Progenitor cell of endocrine pancreas (in vitro differentiated cells): ENCODE results near the gene VPS50. TPM values are rescaled to one million over a fixed set of nuclear protein-coding genes. Genes with fewer than 3 reads are reported as not detected.
"Not testable (repeated sequence)": the region's sequence is repeated elsewhere in the genome, so short reads cannot be mapped to it uniquely, and the experiment has no call there.

Experiments
- DNase-seq: peaks from one replicate; pipeline ENCODE4 v3.0.0; 2021; ENCODE audit warnings: low spot score; ENCODE audit not compliant: unreplicated experiment
- H3K27ac Mint-ChIP-seq: 2 replicates; pipeline ENCODE4 v1.8.0; 2021; ENCODE audit warnings: mild to moderate bottlenecking, moderate library complexity, mixed read lengths
- H3K27me3 Mint-ChIP-seq: 2 replicates; pipeline ENCODE4 v1.8.0; 2021; ENCODE audit warnings: mixed read lengths
- H3K36me3 Mint-ChIP-seq: 2 replicates; pipeline ENCODE4 v1.8.0; 2022; ENCODE audit warnings: mixed read lengths; ENCODE audit not compliant: insufficient read depth
- H3K4me1 Mint-ChIP-seq: 2 replicates; pipeline ENCODE4 v1.8.0; 2021; ENCODE audit warnings: low read depth, mixed read lengths
- H3K4me3 Mint-ChIP-seq: 2 replicates; pipeline ENCODE4 v1.8.0; 2021; ENCODE audit warnings: low read depth, mild to moderate bottlenecking, moderate library complexity, mixed read lengths
- H3K9me3 Mint-ChIP-seq: 2 replicates; pipeline ENCODE4 v1.8.0; 2021; ENCODE audit warnings: low read depth, mixed read lengths
- total RNA-seq: library from RNA; stranded (reverse); gene quantifications from 2 replicates; pipeline ENCODE4 v1.2.1, GENCODE V29; 2021
- TF ChIP-seq, protein P1 (sequence below): fragments of 200-600 bp; sonication (generic); IDR thresholded peaks from one replicate; pipeline ENCODE4 v1.5.0; 2021; ENCODE audit warnings: antibody characterized with exemption, mild to moderate bottlenecking; ENCODE audit not compliant: unreplicated experiment

VPS50 gene
- total RNA-seq, 1 donor from 2014 or later = 29.9 TPM

DNA sequence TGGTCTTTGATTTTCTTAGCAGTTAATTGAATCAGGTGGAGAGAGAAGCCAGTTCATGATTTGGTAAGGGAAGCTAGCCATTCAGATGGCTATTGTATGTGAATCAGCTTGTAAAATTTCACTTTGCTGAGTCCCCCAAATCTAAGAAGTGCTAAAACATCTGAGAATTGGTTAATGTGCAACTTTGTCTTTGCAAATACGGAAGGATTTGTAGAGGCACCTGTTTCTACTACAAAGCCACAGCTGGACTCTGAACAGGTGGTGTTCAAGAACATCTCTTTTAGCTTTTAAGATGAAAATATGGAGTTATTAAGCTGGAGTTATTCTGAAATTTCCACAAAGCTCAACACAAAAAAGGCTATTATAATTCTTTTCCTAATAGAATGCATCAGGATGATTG lies 132.6 kb downstream of the VPS50 start:
- Mint-ChIP-seq H3K9me3 (peaks cover 5% of the 10 kb centered on the region), H3K4me3 (no peak overlapping the region), H3K36me3 (no peaks in the 10 kb centered on the region), H3K27ac (no peak overlapping the region), H3K27me3 (no peaks in the 10 kb centered on the region), H3K4me1 (peaks cover 4% of the 10 kb centered on the region)
- DNase-seq = no peak
- TF ChIP-seq, protein P1, sequence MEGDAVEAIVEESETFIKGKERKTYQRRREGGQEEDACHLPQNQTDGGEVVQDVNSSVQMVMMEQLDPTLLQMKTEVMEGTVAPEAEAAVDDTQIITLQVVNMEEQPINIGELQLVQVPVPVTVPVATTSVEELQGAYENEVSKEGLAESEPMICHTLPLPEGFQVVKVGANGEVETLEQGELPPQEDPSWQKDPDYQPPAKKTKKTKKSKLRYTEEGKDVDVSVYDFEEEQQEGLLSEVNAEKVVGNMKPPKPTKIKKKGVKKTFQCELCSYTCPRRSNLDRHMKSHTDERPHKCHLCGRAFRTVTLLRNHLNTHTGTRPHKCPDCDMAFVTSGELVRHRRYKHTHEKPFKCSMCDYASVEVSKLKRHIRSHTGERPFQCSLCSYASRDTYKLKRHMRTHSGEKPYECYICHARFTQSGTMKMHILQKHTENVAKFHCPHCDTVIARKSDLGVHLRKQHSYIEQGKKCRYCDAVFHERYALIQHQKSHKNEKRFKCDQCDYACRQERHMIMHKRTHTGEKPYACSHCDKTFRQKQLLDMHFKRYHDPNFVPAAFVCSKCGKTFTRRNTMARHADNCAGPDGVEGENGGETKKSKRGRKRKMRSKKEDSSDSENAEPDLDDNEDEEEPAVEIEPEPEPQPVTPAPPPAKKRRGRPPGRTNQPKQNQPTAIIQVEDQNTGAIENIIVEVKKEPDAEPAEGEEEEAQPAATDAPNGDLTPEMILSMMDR = no peak

DNA sequence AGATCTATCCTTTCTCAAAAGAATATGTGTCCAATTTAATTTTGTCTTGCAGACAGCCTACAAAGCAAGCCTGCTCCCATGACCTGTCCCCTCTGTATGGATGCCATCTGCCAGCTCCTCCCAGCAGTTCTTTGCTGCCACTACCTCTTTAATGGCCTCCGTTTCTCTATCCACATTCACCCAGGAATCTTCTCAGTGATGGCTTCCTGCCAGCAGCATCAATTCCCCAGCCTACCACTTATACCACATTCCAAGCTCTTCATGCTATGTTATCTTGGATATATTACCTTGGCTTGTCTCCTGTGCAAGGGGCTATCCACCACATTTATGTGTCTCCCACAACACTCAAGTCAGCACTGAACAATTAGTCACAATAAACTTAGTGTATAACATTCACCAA lies 133.2 kb downstream of the VPS50 start:
- TF ChIP-seq, protein P1 = no peak
- no peak for DNase-seq
- H3K27me3 Mint-ChIP-seq = no peaks in the 10 kb centered on the region
- no peak overlapping the region for H3K27ac Mint-ChIP-seq
- peaks cover 4% of the 10 kb centered on the region for H3K4me1 Mint-ChIP-seq
- no peaks in the 10 kb centered on the region for H3K36me3 Mint-ChIP-seq
- H3K9me3 Mint-ChIP-seq = peaks cover 5% of the 10 kb centered on the region
- no peak overlapping the region for H3K4me3 Mint-ChIP-seq

DNA sequence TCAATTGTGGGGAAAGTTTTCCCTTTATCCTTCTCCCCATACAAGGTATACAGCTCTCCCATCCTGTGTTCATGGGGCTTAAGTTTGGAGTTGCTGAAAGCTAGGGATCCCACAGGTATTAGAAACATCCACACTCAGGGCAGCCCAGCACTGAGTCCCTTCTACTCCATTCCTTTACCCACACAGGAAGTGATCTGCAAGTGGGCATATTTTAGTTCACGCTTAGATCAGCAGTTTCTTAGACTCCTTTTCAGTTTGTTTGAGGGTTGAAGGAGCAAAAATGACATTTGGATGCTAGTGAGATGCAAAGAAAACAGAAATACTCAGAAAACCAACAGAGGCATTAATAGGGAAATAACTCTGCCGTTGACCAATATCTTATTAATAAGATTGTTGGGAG lies 134.7 kb downstream of the VPS50 start:
- H3K9me3 Mint-ChIP-seq = peaks cover 5% of the 10 kb centered on the region
- peaks cover 4% of the 10 kb centered on the region for H3K4me1 Mint-ChIP-seq
- TF ChIP-seq, protein P1 = no peak

DNA sequence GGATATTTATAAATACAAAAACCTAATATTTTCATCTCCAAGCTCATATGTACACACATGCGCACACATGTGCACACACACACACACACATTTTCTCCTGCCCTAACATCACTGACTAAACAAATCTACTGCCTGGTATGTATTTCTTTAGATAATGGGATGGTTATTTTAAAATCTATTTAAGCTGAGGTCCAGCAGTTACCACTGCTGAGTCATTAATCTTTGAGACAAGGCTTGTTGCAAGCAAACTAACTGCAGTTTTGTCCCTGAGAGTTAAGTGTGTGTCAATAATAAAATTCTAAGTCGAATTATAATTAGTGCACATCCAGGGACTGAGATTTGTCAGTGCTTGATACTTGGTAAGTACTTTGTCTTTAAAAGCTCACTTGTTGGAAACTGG lies 135.1 kb downstream of the VPS50 start:
- TF ChIP-seq, protein P1 = no peak
- H3K4me3 Mint-ChIP-seq = no peak overlapping the region
- DNase-seq = no peak
- peaks cover 4% of the 10 kb centered on the region for H3K4me1 Mint-ChIP-seq
- H3K27ac Mint-ChIP-seq = no peak overlapping the region
- peaks cover 5% of the 10 kb centered on the region for H3K9me3 Mint-ChIP-seq
- no peaks in the 10 kb centered on the region for H3K36me3 Mint-ChIP-seq
- no peaks in the 10 kb centered on the region for H3K27me3 Mint-ChIP-seq

More for the DNA sequence above, 134.7 kb downstream of the VPS50 start:
- Mint-ChIP-seq H3K27me3 (no peaks in the 10 kb centered on the region), H3K27ac (no peak overlapping the region), H3K4me3 (no peak overlapping the region), H3K36me3 (no peaks in the 10 kb centered on the region)
- no peak for DNase-seq

DNA sequence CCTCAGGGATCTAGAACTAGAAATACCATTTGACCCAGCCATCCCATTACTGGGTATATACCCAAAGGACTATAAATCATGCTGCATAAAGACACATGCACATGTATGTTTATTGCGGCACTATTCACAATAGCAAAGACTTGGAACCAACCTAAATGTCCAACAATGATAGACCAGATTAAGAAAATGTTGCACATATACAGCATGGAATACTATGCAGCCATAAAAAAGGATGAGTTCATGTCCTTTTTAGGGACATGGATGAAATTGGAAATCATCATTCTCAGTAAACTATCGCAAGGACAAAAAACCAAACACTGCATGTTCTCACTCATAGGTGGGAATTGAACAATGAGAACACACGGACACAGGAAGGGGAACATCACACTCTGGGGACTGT lies 138.8 kb downstream of the VPS50 start:
- H3K9me3 Mint-ChIP-seq, H3K27me3 Mint-ChIP-seq, H3K4me1 Mint-ChIP-seq, DNase-seq, H3K36me3 Mint-ChIP-seq, H3K27ac Mint-ChIP-seq, H3K4me3 Mint-ChIP-seq: not testable (repeated sequence)

DNA sequence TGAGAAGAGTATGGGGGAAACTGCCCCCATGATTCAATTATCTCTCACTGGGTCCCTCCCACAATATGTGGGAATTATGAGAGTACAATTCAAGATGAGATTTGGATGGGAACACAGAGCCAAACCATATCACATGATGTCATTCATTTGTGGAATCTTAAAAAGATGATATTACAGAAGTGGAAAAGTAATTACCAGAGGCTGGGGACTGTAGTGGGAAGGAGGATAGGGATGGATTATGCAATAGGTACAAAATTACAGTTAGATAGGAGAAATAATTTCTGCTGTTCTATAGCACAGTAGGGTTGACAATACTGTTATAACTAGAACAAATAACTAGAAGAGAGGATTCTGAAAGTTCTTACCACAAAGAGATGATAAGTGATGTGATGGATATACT lies 141.4 kb downstream of the VPS50 start:
- Mint-ChIP-seq H3K36me3 (no peaks in the 10 kb centered on the region), H3K9me3 (peaks cover 5% of the 10 kb centered on the region), H3K27ac (no peak overlapping the region), H3K27me3 (no peaks in the 10 kb centered on the region), H3K4me1 (no peaks in the 10 kb centered on the region), H3K4me3 (no peak overlapping the region)
- TF ChIP-seq, protein P1 = no peak
- no peak for DNase-seq
